ENCODE data around the gene ACTL8.

ACTL8 gene

DNA sequence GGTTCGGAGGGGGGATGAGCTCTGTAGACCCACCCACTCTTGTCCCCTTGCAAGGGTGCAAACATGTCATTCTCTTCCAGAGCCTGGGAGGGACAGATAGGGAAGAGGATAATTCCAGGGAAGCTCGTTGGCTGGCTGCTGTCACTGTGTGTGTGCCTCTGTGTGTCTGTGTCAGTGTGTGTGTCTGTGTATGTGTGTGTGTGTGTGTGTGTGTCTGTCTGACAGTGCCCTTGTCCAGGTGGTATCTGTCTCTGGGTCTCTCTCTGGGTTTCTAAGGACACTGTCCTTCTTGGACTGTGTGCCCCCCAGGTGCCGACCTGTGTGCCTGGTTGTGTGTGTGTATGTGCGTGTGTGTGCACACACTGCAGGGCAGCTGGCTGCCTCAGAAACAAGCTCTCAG lies 90.5 kb downstream of the ACTL8 start:
- DNase-seq (ENCODE audit: low read depth) = no peak

DNA sequence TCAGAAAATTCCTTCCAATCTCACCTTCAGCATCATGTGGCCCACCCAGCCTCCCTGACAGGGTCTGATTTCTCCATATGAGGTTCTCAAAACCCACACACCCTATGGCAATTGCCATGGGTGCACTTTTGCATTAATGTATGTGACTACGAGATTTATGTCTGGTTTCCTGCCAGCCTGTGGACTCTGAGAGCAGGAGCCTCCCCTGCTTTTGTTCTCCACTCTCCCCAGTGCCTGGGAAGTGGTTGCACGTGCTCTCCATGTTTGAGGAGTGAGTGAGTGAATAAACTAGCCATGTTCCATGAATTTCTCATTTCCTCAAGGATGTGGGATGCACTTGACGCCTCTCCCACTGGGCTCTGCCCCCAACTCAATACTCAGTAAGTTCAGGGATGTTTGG lies 91.2 kb downstream of the ACTL8 start:
- no peak for DNase-seq (ENCODE audit: low read depth)

DNA sequence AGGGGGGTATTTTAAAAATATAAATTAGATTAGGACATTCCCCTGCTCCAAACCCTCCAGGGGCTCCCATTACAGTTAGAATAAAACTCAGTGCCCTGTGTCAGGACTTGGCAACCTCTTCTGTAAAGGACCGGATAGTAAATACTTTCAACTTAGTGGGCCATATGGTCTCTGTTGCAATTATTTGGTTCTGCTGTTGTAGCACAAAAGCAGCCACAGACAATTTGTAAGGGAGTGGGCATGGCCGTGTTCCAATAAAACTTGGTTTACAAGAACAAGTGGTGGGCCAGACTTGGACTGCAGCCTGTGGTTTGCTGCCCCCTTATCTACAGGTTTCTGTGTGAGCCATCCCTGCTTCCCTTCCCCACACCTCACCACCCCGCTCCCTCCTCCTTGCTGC lies 92.0 kb downstream of the ACTL8 start:
- DNase-seq (ENCODE audit: low read depth) = no peak

DNA sequence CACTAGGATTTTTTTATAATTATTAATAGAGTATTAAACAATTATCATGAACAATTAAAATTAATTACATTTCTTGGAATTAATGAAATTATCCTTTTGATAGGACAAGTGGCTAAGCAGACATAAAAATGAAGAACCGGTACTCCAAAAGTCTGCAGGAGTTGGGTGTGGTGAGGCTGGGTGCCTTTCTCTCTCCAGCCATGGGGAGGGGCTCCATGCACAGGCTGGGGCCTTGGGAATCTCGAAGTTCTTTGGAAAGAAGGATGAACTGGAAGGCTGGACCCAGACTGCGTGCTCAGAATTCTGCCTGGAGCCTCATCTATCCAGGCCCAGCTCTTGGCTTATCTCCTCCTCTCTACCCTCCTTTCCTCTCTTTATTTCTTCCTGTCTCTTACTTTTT lies 94.1 kb downstream of the ACTL8 start:
- no peak for DNase-seq (ENCODE audit: low read depth)

DNA sequence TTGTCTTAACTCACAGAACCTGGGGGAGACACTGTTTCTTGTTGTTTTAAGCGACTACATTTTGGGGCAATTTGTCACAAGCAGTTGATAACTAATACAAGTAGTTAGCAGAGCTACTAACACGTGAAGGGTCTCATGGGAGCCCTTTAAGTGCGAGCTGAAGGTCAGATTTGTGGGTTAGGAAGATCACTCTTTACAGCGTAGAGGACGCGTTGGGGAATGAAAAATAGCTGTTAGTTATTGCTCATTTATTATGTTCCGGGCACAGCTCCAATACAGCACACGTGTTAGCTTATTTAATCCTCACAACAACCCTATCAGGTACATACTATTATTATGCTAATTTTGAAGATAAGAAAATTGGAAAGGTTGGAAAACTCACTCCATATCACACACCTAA lies 95.9 kb downstream of the ACTL8 start:
- no peak for DNase-seq (ENCODE audit: low read depth)

DNA sequence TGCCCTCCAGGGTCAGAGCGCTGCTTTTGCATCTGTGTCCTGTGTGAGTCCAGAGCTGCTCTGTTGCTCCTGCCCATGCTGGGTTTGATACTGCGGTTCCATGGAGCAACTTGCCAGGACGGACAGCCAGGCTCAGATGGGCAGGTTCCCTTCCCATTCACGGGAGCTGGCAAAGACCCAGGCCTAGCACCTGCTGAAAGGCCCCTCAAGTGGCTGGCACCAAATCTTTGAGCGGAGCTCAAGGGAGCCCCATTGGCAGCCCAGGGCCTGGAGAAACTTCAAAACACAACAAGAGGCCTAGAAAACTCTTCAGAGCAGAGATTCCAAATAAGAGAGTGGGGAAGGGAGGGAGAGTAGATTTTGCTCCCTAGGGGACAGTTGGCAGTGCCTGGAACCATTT lies 97.2 kb downstream of the ACTL8 start:
- no peak for DNase-seq (ENCODE audit: low read depth)

DNA sequence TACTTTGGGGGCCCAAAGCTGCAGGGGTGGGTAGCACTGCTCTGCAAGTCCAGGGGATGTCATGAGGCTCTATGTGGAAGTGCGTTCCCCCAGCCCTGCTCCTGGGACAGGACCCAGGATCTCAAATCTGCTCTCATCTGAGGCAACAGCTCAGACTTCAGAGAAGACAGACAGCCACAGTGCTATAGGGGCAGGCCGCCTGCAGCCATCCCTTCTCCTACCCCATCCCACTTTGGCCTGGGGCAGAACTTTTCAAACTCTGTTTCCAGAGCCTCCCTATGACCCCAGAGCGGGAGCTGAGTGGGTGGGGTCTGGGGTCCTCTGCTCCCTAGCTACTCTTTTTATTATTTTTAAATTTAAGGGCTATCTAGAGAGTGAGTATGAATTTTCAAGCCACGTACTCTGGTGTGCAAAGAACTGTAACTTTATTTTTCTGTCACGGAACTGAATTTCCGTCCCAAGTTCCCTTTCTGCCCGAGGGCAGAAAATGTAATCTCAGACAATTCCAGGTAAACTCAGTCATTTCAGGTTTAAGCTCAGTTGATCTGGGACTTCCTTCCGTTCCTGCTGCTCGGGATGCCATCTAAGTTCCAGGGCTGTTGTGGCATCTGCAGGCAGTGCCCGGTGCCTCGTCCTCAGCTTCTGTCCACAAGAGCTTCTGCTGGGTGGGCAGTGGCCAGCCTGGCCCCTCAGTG lies 98.3 kb downstream of the ACTL8 start:
- no peak for DNase-seq (ENCODE audit: low read depth)

DNA sequence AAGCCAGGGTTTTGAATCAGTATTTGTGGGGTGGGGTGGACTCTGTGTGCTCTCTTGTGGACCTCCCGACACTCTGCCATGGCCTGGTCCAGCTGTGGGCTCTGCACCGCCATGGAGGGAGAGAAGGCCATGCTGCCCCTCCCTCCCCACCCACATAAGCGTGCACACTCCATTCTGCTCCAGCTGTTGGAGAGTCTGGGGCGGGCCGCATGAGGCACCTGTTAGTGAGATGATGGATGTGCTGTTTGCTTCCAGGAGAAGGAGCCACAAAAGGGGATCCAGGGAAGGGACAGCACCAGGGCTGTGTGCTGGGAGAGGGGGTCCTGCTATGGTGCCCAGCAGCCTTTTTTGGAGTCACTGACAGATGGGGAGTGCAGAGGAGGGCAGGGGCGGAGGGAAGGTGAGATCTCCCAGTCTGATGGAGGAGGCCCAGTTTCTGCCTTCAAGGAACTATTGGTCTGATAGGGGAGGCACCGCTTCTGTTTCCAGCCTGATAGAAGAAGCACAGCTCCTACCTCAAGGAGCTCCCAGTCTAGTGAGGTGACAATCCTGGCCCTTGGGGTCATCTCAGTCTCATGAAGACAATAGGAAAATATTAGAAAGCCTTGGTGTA lies 101.5 kb downstream of the ACTL8 start:
- DNase-seq (ENCODE audit: low read depth) = no peak

DNA sequence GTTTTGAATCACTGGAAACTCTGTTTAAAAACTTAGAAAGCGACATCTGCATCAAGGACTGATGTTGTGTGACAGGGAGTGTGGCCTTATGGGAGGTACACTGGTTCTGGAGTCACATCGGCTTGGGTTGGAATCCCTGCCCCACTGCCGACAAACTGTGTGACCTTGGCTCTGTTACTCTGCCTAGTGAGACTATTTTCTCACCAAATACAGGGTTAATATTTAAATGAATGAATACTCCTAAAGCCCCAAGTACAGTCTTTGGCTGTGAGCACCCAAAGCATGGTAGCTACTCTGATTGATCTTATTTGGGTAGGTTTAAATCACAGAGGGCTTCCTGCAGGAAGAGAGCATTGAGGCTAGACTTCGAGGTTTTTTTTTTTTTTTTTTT lies 102.0 kb downstream of the ACTL8 start:
- no peak for DNase-seq (ENCODE audit: low read depth)

DNA sequence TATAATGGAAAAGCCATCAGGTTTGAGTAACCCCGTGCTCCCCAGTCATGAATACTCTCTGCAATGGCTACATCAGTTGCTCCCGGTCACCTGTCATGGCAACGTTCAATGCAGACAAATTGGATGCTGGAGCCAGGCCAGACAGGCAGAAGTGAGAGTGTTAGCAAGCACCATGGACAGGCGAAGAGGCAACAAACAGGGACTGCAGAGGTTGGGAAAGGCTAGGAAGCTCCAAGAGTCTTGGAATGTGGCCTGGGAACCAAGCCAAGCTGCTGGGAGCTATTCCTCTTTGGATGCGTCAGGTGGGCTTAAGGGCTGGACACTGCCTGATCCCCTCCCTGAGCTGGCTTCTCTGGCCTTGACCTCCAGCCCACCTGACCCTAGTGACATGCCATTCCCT lies 102.9 kb downstream of the ACTL8 start:
- DNase-seq (ENCODE audit: low read depth) = no peak

DNA sequence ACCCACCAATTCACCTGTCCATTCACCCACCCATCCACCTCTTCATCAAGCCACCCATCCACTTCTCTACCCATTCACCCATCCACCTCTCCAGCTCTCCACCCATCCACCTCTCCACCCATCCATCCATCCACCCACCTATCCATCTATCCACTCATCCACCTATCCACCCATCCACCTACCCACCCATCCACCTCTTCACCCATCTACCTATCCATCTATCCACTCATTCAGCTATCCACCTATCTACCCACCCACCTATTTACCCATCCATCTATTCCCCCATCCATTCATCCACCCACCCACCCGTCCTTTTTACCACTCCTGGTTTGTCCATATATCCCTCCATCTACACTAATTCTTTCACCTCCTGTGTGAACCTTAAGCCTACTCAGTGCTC lies 105.7 kb downstream of the ACTL8 start:
- no peak for DNase-seq (ENCODE audit: low read depth)

DNA sequence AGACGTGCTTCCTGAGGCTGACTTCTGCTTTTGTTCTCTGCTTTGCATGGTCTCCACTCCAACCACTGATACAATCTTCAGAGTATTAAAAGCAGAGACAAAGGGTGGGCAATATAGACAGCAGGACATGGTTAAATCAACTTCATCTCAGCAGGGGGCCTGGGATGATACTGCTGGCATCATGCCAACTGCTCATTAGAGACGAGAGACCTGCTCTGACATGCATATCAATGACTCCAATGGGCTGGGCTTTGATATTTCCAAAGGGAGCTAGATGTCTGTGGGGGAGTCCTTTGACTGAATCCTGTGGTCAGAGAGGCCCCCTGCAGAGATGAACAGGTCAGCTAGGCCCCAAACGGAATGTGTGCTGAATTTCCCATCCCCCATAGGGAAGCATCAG lies 106.6 kb downstream of the ACTL8 start:
- no peak for DNase-seq (ENCODE audit: low read depth)

DNA sequence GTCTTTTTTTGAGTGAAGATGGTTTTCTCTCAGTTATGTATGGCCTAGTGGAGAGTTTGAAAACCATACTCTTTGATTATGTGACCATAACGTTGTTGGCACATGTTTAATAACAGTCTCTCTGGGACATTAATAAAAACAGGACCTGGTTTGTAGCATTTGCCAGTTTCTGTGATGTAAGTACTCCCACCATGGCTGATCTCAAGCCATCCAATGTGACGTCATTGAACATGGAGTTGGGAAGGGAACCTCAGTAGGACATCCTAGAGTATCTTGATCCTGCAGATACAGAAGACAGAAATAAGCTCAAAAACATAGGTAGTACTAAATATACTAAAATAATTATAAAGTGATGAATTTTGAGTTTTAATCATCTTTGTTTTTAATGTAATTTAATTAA lies 107.0 kb downstream of the ACTL8 start:
- DNase-seq (ENCODE audit: low read depth) = no peak

DNA sequence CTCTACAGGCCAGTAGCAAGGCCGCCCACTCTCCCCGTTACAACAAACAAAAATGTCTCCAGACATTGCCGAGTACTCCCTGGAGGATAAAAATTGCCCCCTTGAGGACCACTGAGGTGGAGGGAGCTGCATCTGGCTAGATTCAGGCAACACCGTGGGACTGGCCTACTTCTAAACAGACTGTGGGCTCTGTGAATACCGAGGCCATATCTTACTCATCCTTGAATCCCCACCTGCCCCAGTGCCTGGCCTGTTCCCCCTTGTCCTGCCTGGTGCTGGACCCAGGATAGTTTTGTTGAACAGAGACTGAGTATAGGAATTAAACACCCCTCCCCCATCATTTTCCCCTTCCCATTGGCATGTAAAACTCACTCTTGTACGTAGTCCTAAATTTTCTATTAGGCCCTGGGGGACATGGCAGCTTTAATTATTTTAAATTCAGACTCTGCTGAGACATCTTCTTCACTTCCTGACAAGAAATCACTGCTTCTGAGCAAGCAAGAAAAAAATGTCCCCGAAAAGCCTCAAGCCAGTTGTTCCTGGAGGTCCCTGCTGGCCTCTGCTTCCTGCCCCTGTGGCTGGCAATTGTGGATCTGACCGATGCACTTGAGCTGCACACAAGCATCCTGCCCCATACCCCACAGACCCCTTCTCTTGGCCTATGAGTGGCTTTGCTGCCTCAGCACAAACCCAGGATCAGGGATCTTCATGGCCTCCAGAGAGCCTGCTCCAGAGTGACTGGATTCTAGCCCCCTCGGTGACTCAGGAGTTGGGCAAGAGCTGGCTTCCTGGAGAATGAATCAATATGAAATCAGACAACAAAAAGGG lies 111.0 kb downstream of the ACTL8 start:
- DNase-seq (ENCODE audit: low read depth) = no peak

DNA sequence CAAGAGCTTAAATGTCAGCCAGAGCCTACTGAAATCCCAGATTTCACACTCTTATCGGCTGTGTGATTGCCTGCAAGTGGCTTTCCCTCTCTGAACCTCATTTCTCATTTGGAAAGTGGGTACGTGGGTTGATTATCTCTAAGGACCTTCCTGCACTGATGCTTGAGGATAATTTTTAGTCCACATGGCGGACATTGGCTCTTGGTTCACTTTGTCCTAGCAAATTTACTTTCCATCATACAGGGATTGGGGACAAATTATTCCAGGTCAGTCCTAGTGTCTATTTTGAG lies 111.6 kb downstream of the ACTL8 start:
- no peak for DNase-seq (ENCODE audit: low read depth)

DNA sequence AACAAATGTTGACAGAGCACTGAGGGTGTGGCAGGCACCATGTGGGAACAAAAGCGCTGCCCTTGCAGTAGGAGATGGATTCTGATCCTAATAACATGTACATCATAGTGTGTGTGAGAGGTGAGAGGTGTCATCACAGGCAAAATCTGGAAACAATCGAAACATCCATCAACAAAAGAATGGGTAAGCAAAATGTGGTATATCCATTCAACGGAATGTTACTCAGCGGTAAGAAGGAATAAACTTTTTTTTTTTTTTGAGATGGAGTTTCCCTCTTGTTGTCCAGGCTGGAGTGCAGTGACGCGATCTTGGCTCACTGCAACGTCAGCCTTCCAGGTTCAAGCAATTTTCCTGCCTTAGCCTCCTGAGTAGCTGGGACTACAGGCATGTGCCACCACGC lies 112.3 kb downstream of the ACTL8 start:
- no peak for DNase-seq (ENCODE audit: low read depth)

DNA sequence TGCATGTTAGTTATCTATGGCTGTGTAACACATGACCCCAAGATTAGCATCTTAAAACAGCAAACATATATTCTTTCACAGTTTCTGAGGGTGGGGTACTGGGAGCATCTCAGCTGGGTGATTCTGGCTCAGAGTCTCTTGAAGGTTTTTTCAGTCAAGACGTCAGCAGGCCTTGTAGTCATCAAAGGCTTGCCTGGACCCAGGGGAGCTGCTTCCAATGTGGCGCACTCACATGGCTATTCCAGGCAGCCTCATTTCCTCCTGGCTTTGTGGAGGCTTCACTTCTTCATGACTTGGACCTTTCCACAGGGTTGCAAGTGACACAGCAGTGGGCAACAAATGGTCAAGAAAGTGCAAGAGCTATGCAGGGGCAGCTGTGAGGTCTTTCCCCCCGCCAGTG lies 114.7 kb downstream of the ACTL8 start:
- DNase-seq (ENCODE audit: low read depth) = no peak

DNA sequence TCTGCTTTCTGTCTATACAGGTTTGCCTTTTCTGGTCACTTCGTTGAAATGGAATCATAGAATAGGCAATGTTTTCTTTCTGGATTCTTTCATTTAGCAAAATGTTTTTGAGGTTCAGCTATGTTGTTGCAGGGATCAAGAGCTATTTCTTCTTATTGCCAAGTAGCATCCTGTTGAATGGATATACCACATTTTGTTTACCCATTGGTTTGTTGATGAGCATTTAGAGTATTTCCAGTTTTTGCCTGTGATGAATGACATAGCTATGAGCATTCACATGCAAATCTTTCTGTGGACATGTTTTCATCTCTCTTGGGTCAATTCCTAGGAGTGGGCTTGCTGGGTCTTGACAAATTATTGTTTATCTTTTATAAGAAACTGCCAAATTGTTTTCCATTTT lies 115.5 kb downstream of the ACTL8 start:
- DNase-seq (ENCODE audit: low read depth) = no peak

DNA sequence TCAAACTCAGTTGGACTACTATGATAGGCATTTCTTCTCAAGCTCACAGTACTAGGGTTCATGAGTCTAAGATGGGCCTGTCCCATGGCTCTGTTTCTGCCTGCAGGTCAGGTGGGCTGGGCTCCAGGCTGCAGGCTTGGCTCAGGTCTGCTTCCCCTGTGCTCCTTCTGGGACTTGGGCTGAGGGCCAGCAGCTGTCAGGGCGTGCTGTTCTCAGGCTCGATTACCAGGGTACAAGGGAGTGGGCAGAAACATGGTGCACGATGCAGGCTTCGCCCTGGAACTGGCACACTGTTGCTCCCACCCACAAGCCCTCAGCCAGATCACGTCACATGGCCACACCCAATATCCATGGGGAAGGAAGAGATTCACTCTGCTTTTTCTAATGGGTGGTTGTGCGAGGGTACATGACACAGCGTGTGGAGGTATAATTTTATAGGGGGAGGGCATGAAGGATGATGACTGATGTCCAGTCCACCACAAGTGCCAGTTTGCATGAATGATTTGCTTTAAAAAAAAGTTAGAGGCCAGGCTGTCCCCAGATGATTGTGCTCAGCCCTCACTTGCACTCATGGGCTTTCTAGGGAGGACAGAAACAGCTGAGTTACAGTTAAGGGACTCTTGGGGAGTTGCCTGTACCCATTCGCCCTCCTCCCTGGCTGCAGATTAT lies 118.0 kb downstream of the ACTL8 start:
- no peak for DNase-seq (ENCODE audit: low read depth)

DNA sequence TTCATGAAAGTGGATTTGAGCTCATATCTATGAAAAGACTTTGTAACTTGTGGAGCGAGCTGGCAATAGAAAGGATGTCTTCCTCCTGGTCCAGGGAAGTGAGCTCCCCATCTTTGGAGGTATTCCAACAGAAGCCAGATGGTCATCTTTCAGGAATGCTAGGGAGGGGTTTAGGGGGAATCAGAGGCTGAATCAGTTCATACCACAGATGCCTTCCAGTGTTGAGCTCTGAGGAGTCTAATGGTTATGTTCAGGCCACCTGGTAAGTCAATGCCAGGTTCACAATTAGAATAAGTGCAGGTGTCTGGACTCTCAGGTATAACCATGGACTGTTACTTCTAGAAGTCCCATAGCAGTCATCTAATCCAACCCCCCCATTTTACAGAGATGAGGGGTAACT lies 119.1 kb downstream of the ACTL8 start:
- DNase-seq (ENCODE audit: low read depth) = no peak

DNA sequence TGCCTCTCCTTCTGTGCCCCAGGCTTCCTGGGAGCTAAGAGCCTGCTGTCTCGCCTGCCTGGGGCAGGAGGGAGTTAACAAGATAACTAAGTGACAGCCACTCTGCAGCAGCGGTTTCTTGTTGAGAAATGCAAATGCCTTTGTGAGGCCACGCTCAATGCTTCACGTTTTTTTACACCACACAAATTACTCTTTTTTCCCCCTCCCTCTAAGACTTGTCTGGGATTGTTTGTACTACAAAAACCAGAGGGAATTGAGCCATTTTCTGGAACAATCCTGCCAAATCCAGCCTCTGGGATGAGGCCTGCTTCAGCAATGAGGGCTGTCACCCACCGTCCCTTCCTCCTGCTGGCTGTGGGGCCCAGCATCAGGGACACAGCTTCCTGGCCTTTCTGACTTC lies 119.6 kb downstream of the ACTL8 start:
- no peak for DNase-seq (ENCODE audit: low read depth)

DNA sequence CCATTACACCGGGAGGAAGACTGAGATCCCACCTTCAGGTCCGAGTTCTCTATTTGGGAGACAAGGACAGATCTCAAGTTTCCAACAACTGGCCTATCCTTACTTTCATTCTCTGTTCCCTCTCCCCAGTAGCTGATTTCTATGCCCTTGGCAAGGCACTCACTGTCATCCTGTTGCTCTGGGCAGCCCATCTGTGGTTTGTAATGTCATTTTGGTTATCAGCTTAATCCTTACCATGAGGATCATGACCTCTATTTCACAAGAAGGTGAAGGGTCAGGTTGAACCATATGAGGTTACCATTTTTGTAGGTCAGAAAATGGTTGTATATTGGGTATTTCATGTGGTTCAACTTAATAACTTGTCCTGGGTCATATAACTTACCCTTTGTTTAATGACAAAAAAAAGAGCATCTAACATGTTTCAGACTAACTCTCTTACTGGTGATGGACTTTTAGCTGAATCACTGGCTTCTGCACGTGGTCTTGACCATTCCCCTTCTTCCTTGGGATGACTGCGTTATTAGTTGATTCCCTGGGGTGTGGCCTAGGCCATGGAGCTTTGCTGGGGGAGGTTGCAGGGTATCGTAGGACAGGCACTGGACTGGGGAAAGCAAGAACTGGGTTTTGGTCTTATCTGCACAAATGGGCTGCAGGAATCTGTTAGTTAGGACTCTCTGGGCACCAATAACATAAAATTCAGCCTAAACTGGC lies 120.2 kb downstream of the ACTL8 start:
- no peak for DNase-seq (ENCODE audit: low read depth)

DNA sequence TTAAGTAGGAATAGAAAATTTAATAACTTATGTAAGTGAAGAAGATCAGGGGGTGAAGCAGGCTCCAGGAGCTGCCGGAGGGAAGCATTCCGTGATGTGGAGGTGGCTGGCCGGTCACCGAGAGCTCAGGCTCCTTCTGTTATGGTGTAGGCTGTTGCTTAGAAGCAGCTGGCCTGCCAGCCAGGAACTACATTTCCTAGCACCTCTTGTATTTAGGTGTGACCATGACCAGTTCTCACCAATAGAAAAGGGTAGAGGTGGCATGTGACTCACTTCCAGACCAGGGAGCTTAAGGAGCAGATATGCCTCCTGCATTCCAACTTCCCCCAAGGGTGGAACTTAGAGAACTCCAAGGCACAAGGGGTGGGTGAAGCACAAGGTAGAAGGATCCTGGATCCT lies 120.7 kb downstream of the ACTL8 start:
- no peak for DNase-seq (ENCODE audit: low read depth)
